Duodenal mucosa (tissue), 2 donors: ENCODE measurements around the gene ZNF689.
"Not testable (repeated sequence)": the region's sequence is repeated elsewhere in the genome, so short reads cannot be mapped to it uniquely, and the experiment has no call there.

Experiments used
- H3K27ac ChIP-seq: one replicate; pipeline ENCODE4 v1.7.0; 2013; ENCODE audit warnings: low read depth, low read length
- H3K27me3 ChIP-seq, 2 donors: one replicate each; pipeline ENCODE4 v1.7.0; 2013; ENCODE audit warnings: low read length in 2 of 2, control low read depth in 1 of 2; ENCODE audit not compliant: insufficient read depth in 2 of 2, control insufficient read depth in 1 of 2
- H3K36me3 ChIP-seq, 2 donors: one replicate each; pipeline ENCODE4 v1.7.0; 2013; ENCODE audit warnings: low read length in 2 of 2, control low read depth in 1 of 2; ENCODE audit not compliant: insufficient read depth in 2 of 2, control insufficient read depth in 1 of 2
- H3K4me1 ChIP-seq, 2 donors: one replicate each; pipeline ENCODE4 v1.7.0; 2013; ENCODE audit warnings: low read length in 2 of 2, control low read depth in 1 of 2; ENCODE audit not compliant: insufficient read depth in 2 of 2, control insufficient read depth in 1 of 2
- H3K4me3 ChIP-seq, 2 donors: one replicate each; pipeline ENCODE4 v1.7.0; 2013; ENCODE audit warnings: low read length in 2 of 2, low read depth in 1 of 2
- H3K9ac ChIP-seq, 2 donors: one replicate each; pipeline ENCODE4 v1.7.0; 2013; ENCODE audit warnings: low read length in 2 of 2, low read depth in 1 of 2
- H3K9me3 ChIP-seq, 2 donors: one replicate each; pipeline ENCODE4 v1.7.0; 2013; ENCODE audit warnings: low read length in 2 of 2, control low read depth in 1 of 2; ENCODE audit not compliant: control insufficient read depth in 1 of 2

ZNF689 gene

GRCh38 chr16:30636599-30636998 is 26.4 kb upstream of the ZNF689 start:
- H3K36me3 ChIP-seq: no peaks in the 10 kb centered on the region
- H3K9me3 ChIP-seq: no peaks in the 10 kb centered on the region
- H3K27ac ChIP-seq: no peak overlapping the region
- no peak overlapping the region for H3K4me3 ChIP-seq
- H3K27me3 ChIP-seq: no peaks in the 10 kb centered on the region
- H3K9ac ChIP-seq: no peak overlapping the region
- H3K4me1 ChIP-seq: peaks cover 0 to 4% of the 10 kb centered on the region in 2 donors

DNA sequence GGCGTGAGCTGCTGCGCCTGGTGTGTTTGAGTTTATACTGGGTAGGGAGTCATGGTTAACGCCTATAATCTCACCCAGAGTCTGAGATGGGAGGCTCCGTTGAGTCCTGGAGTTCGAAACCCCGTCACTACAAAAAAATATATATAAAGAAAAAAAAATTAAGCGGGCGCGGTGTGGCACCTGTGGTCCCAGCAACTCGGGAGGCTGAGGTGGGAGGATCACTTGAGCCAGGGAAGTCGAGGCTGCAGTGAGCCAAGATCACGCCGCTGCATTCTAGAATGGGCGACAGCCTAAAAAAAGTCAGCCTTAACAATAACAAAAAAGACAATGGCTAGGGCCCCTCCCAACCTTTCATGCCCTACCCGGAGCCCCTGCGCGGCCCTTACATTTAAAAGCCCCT is 23.3 kb upstream of the ZNF689 start:
- H3K9ac ChIP-seq: peak overlapping the region; percentile 65 to 89
- H3K27me3 ChIP-seq: no peaks in the 10 kb centered on the region
- H3K4me3 ChIP-seq: peak overlapping the region; percentile 83 to 90
- no peaks in the 10 kb centered on the region for H3K36me3 ChIP-seq
- peaks cover 0 to 4% of the 10 kb centered on the region in 2 donors for H3K4me1 ChIP-seq
- peak overlapping the region; percentile 86 for H3K27ac ChIP-seq
- H3K9me3 ChIP-seq: no peaks in the 10 kb centered on the region

GRCh38 chr16:30632454-30632853 is 22.3 kb upstream of the ZNF689 start:
- H3K27me3 ChIP-seq, H3K36me3 ChIP-seq, H3K27ac ChIP-seq, H3K4me1 ChIP-seq, H3K4me3 ChIP-seq, H3K9me3 ChIP-seq, H3K9ac ChIP-seq: not testable (repeated sequence)

DNA sequence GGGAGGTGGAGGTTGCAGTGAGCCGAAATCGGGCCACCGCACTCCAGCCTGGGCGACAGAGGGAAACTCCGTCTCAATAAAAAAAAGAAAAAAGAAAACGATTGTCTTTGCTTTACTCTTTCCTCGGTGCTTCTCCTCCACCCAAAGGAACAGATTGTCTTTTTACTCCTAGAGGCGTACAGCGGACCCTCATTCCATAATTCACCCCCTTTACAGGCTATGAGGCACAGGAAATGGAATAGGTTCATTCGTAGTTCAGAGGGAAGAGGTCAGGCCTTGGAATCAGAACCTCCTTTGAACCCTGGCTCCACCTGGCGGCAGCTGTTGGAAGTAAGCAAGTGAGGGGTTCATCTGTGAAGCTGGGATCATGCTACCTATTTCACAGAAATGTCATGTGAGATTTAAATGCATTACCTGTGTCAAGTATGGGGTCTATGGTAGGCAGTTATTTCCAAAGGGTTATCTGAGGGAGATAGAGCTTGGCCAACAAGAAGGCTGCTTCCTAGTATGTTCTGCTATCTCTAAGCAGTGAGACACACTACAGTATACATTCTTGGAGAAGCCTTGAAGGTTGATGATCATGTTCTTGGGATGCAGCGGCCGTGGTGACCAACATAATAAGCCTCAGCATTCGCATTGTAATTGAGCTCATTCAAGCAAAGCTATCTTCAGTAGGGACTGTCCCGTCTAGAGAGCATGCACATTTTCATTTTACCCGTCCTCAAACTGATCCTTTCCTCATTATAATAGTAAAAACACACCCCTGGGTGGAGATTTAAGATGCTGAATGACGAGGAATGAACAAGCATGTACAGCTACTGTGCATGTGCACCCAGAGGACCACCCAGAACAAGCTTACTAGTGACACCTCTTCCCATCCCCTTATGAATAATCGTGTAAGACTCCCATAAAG is 18.7 kb upstream of the ZNF689 start:
- Histone ChIP-seq H3K9me3 (no peaks in the 10 kb centered on the region), H3K4me3 (peak overlapping the region in 1 of 2 donors; percentile 63)

DNA sequence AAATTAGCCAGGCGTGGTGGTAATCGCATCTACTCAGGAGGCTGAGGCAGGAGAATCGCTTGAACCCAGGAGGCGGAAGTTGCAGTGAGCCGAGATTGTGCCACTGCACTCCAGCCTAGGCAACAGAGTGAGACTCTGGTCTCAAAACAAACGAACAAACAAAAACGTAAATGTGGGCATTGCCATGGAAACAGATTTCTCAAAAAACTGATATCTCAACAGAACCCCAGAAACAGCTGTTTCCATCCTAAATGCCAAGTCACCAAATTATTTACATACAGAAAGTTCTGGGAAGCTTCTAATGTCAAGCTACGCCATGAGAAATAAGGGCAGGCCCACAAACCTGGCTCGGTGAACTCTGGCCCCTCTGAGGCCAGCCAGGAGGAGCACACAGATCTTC is 16.0 kb upstream of the ZNF689 start:
- H3K9me3 ChIP-seq: no peaks in the 10 kb centered on the region
- H3K36me3 ChIP-seq: no peaks in the 10 kb centered on the region
- no peak overlapping the region for H3K4me3 ChIP-seq
- no peak overlapping the region for H3K9ac ChIP-seq
- no peak overlapping the region for H3K27ac ChIP-seq
- H3K4me1 ChIP-seq: no peaks in the 10 kb centered on the region
- H3K27me3 ChIP-seq: no peaks in the 10 kb centered on the region

More for the DNA sequence above, 18.7 kb upstream of the ZNF689 start:
- H3K27ac ChIP-seq: no peak overlapping the region
- peak overlapping the region in 1 of 2 donors; percentile 43 for H3K9ac ChIP-seq
- H3K27me3 ChIP-seq: no peaks in the 10 kb centered on the region
- no peaks in the 10 kb centered on the region for H3K36me3 ChIP-seq
- H3K4me1 ChIP-seq: no peaks in the 10 kb centered on the region

GRCh38 chr16:30623536-30624283 is 13.5 kb upstream of the ZNF689 start:
- no peaks in the 10 kb centered on the region for H3K36me3 ChIP-seq
- H3K4me1 ChIP-seq: no peaks in the 10 kb centered on the region
- H3K9ac ChIP-seq: no peak overlapping the region
- no peak overlapping the region for H3K27ac ChIP-seq
- H3K9me3 ChIP-seq: no peaks in the 10 kb centered on the region
- H3K27me3 ChIP-seq: no peaks in the 10 kb centered on the region
- no peak overlapping the region for H3K4me3 ChIP-seq

DNA sequence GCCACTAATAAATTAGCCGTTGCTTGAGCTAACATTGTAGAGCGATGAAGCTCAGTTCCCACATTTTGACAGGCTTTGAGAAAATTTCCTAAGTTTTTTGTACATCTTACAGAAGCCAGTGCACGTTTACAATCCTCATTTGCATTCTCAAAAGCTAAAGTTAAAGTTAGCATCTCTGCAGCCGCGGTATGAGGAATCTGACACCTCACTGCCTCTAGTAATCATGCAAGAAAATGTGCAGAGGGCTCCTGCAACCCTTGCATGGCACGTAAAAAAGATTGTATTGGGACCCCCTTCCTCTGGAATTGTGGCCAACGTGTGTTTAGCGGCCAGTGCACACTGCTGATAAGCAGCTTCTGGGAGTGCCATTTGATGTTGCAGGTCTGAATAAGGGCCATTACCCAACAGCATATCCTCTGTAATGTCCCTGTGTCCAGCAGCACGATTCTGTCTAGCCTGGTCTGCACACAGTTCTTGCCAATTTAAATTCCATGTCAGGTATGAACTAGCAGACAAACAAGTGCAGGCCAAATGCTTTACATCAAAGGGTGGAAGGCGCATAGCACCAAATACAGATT is 12.4 kb upstream of the ZNF689 start:
- Histone ChIP-seq H3K4me1 (no peaks in the 10 kb centered on the region), H3K9ac (no peak overlapping the region), H3K9me3 (no peaks in the 10 kb centered on the region), H3K27me3 (no peaks in the 10 kb centered on the region), H3K36me3 (no peaks in the 10 kb centered on the region), H3K4me3 (no peak overlapping the region), H3K27ac (no peak overlapping the region)

DNA sequence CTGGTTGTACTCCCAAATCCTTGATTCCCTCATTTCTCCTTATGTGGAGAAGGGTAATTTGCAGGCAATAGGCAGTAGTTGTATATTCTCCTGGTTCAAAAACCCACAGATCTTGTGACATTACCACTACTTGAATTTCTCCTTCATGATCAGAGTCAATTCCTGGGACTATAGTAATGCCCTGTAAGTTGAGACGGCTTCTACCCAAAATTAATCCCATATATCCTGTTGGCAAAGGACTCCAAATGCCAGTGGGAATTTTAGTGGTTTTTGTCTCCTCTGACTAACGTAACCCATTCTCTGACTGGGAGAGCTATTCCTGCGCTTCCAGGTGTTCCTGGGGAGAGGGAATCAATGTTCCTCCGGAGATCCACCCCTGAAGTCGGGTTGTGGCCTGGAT is 11.6 kb upstream of the ZNF689 start:
- Histone ChIP-seq H3K9me3 (no peaks in the 10 kb centered on the region), H3K4me3 (no peak overlapping the region), H3K27me3 (no peaks in the 10 kb centered on the region), H3K4me1 (no peaks in the 10 kb centered on the region), H3K9ac (no peak overlapping the region), H3K36me3 (no peaks in the 10 kb centered on the region), H3K27ac (no peak overlapping the region)

DNA sequence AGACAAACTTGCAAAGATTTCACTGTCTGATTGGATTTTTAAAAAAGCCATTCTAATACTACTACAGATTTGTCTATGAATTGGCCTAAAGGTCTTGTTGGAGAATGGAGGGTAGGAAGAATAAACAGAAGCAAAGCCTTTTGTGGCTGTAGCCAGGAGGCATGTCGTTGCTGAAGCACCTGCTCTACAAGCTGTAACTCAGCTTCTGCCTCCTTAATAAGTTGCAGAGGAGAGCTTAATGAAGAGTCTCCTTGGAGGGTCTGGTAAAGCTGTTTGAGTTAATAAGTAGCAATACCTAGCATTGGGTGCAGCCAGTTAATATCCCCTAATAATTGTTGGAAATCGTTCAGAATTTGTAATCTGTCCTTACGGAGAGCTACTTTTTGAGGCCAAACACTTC is 10.0 kb upstream of the ZNF689 start:
- Histone ChIP-seq H3K36me3 (no peaks in the 10 kb centered on the region), H3K9me3 (no peaks in the 10 kb centered on the region), H3K27ac (no peak overlapping the region)

DNA sequence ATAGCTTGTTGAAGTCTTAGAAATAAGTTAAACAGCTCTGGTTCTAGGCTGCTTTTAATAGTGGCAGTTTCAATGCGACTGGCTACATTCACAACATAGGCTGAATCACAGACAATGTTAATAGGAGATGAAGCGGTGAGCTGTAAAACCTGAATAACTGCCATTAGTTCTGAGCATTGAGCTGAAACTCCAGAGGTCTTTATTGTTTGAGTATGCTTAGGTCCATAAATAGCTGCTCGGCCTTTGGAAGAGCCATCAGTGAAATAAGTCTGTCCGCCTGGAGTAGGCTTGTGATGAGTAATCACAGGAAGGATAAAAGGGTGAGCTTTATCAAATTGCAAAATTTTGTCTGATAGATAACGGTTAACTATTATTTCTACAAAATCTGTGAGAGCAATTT is 9.4 kb upstream of the ZNF689 start:
- no peak overlapping the region for H3K4me3 ChIP-seq
- H3K27ac ChIP-seq: no peak overlapping the region
- peaks cover 0 to 4% of the 10 kb centered on the region in 2 donors for H3K27me3 ChIP-seq
- H3K9ac ChIP-seq: no peak overlapping the region
- peaks cover 0 to 9% of the 10 kb centered on the region in 2 donors for H3K4me1 ChIP-seq
- no peaks in the 10 kb centered on the region for H3K9me3 ChIP-seq
- H3K36me3 ChIP-seq: no peaks in the 10 kb centered on the region

More for the DNA sequence above, 10.0 kb upstream of the ZNF689 start:
- H3K27me3 ChIP-seq: peaks cover 0 to 3% of the 10 kb centered on the region in 2 donors
- no peak overlapping the region for H3K9ac ChIP-seq
- peaks cover 0 to 8% of the 10 kb centered on the region in 2 donors for H3K4me1 ChIP-seq
- H3K4me3 ChIP-seq: no peak overlapping the region
